ENCODE measurements around the gene LEKR1.
"Not testable (repeated sequence)": the region's sequence is repeated elsewhere in the genome, so short reads cannot be mapped to it uniquely, and the experiment has no call there.

Gene LEKR1

DNA sequence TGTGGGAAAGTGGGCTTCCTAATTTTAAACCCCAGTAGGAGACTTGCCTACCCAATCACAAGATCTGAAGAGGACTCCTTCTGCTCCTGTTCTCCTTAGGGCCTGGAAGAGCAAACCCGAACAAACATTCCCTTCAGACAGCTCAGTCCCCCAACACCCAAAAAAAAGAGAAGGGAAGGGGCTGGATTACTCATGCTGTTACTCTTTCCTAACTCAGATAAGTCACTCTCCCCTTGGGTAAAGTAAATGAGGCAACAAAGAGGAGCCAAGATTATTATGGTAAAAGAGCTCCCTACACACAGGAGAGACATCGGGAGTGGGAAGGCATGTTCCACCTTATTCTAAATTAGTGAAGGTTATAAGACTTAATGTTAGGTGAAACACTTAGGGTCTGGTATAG lies 18.1 kb upstream of the LEKR1 start:
- no peak for DNase-seq

DNA sequence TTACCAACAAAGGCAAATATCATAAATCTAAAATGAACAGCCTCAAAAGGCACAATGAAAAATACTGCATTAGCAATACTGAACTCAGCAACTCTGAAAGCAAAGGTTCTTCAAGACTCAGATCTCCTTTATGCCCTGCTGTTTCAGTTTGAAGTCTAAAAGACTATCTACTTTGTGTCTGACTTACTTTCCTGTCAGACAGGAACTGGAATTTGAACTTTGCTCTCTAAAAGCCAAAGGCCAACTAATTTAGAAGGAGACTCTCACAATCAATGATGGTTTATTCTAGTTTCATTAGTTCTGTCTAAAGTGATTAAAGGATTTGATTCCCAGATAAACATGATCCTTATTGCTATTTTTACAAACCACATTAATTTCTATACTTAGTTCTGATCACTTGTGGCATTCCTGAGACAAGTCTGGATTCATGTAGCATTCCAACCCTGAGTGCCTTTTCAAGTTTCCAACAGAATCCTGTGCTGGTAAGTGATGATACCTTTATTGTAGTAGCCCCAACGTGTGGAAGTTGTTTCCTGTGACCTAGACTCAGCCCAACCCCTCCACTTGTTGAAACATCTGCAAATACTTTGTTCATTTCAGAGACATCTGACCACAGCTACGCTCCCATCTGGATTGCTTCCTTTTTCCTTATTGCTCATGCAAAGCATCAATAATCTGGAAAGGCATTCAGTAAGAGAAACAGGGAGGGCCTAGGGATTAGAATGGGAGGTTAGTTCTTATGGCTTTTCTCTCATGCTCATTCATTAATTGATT lies 14.9 kb upstream of the LEKR1 start:
- no peak for DNase-seq

DNA sequence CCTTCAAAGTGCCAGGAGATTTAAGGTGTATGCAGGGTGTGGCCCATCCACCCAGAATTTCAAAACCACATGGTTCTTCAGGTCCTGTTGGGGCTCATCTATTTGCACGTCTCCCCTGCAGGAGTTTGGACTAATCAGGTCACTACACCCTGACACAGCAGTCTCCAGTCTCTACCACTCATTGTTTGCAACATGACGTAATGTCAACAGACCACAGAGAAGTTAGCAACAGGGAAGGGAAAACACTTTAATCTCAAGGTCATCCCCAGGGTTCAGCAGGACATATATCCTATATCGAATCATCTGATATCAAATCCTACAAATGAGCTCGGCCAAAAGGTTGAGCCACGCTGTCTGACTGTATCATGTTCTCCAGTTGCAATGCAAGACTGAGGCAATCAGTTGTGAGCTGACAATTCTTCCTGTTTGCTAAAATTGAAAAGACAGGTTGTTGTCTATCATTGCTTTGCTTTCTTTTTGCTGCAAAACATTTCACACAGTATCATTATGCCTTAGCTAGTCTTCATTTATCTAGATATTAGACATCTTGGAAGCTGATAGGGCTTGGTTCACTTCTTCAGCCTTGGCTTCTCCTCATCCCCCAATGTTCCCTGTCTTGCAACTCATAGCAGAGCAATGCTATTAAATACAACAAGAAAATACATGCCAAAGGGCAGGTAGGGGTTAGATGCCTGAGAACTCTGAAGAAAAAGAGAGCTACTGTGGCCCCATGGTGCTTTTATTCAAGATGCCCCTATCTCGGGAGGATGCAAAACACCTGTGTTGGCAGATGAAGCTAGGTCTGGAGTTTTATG lies 13.4 kb upstream of the LEKR1 start:
- no peak for DNase-seq

DNA sequence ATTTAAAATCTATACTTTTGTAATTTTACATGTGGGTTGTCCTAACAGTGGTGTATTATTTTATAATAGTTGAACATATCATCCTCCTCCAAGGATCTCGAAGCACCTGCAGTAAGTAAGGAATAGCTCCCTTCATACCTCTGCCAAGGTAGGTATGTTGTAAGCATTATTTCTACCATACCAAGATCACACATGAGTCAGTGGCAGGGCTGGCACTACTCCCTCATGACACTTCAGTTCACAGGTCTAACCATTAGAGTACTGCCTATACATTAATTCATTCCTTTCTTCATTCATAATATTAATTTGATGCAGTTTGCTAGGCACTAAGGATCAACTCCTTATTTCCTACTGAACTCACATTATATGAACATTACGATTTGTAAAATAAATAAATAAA lies 11.9 kb upstream of the LEKR1 start:
- DNase-seq, result no peak

DNA sequence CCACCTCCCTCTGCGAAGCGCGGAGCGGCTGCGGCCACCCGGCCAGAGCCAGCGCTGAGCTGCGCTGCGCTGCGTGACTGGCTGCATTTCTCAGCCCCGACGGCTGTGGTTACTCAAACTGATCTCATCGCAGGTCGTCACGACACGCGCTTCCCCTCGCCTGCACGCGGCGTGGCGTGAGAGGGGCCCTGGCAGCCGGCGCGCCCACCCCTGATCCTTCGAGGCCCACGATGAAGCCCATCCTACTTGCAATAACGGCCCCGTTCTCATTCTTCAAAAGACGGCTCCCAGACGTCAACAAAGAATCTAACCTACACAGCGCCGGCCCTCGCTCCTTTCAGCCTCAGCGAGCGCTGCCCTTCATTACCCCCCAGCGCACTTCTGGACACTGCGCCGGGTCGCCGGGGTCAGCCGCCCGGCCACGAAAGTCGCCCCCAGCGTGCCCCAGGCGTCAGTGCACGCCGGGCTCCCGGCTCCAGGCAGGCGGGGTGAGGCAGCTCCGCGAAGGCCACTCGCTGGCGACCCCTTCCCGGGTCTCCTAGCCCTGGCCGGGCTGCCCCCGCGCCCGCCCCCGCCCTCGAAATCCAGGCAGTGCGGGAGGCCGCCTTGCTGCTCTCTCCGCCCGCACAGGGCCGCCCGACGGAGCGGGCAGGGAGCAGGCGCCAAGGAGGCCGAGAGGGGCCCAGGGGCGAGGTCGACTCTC lies 9.9 kb upstream of the LEKR1 start:
- no peak for DNase-seq

DNA sequence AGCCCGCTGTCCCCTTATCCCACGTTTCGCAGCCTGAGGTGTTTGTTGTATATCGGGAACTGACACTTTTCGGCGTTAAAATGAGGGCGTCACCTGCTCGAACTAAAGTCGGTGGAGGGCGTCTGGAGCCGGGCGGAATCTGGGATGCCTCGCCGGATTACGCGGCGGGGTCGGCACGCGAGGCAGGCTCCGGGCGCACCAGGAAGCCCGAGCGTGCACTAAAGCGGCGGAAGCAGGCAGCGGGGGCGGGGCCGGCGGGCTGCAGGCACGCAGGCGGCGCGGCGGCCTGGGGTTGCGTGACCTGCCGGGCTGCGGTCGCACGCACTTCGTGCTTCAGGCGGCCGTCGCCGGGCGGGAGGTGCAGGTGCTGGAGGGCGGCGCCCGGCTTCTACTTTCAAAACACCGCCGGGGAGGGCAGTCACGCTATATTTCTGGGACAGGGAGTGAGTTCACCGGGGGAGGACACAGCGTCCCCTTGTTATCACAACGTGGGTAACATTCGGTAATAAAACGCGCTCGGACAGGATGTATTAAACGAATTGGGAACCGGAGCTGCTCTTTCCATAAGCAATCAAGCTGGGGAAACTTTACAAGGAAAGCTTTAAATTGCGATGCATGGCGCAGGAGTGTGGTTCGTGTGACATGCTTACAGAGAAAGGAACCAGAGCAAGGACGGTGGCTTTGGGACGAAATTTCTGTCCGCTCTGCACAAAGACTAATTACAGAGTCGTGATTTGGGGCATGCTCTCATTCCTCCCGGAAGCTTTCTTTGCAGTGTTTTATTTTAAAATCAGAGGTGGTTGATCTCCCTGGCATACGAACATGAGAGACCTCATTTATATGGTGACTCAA lies 9.1 kb upstream of the LEKR1 start:
- DNase-seq, result peak in 1 of 2 experiments; percentile 42

DNA sequence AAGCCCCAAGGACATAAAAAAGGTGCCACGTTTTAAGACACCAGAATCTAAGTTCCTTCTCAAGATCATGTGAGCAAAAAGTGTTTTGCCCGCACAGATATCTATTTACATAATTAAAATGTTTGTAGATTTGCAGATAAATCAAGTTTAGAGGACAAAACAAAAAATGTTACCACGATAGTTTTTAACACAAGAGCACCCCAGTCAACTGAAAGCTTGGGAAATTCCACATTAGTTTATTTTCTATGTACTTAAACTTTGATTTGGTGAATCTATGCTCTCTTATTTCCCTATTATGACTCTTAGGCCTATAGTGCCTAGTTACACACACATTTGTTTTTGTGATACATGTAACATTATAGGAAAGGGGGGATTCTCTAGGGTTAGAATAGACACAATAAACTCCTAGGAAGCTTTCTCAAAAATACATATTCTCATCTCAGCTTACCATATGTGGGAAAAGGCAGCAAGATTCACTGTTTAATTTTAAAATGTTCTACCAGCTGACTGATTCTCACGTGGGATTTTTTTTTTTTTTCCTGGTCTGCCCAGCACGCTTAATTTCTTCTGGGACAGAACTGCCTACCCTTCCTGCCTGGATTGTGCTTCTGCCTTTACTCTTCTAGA lies 8.4 kb upstream of the LEKR1 start:
- no peak for DNase-seq

DNA sequence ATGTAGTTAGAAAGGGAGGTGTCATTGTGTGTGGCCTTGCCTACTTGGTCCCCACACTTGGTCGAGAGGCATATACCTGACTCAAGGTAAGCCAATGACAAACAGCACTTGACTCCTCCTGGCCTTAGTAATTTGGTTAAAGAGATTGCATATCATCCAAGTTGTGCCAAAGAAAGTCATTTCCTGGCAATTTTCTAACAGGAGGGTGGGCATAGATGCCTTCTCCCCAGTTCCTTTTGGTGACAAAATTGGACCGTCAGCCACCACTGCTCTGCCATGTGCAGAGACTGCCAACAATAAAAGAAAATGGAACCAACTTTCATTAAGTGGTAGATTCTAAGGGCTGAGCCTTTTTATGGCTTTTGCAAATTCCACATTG lies 7.9 kb upstream of the LEKR1 start:
- no peak for DNase-seq

DNA sequence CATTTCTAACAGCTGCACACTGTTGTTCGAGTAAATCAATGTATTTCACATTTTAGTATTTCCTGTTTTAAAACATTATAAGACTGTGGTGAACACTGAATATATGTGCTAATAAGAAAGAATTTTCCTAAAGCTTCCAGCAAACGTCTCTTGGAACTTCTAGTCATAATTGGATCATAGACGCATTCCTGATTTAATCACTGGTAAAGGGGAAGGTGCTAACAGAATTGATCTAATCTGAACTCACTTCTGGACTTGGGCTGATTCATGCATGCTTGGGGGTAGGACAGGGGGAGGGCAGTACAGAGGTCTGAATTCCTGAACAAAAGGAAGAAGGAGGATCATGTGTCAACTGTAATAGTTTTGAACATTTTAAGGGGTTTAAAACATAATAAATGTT lies 7.3 kb upstream of the LEKR1 start:
- DNase-seq, result no peak

DNA sequence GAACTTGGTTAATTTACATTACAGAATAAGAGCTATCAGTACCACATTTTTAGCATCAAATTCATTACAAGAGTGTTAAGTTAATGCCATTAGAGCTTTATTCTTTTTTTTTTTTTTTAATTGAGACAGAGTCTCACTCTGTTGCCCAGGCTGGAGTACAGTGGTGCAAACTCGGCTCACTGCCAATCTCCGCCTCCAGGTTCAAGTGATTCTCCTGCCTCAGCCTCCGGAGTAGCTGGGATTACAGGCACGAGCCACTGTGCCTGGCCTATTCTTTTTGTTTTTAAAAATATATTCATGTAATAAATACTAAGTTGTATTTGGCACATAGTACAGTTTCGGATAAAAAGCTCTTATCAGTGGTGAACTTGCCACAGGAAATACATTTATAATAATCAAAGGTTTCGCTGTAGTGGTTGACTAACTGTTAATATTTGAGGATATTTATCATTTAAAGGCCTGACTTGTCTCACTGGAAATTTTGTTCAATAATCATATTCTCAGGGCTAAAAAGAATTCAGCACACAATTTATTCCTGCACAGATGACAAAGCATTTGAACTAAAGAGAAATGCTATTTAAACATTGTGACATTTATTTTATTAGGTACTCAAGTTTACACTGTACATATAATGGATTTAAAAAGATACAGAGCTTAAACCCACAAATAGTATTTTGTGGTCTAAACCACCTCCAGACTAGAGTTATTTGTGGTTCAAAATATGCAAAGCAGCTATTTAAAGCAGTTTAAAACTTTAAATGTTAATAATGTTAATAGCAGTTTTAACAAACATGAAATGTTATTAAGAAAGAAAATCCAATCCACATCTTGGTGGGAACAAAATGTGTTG lies 6.1 kb upstream of the LEKR1 start:
- DNase-seq, result no peak

DNA sequence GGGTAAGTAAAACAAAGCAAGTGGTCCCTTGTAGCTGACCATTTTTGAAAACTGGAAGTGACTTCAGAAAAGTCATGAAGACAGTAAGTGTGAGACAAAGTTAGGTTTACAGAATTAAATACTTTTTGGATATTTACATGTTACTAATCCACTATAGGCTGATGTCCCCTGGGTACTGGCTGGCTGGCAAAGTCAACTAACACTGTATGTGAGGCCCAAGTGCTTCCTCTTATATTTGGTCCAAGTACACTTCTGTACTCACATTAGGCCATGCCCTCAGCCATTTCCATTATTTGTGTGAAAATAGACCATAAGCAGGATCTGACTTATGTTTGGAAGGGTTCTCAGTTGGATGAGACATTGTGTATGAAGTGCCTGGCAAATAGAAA lies 5.5 kb upstream of the LEKR1 start:
- DNase-seq, result no peak

DNA sequence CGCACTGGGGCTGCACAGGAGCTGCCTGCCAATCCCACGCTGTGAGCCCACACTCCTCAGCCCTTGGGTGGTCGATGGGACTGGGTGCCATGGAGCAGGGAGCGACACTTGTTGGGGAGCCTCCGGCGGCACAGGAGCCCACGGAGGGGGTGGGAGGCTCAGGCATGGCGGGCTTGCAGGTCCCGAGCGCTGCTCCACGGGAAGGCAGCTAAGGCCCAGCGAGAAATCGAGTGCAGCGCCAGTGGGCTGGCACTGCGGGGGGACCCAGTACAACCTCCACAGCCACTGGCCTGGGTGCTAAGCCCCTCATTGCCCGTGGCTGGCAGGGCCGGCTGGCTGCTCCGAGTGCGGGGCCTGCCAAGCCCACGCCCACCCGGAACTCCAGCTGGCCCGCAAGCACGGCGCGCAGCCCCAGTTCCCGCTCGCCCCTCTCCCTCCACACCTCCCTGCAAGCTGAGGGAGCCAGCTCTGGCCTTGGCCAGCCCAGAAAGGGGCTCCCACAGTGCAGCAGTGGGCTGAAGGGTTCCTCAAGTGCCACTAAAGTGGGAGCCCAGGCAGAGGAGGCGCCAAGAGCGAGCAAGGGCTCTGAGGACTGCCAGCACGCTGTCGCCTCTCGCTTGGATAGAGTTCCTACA lies 3.4 kb upstream of the LEKR1 start:
- not testable (repeated sequence) for DNase-seq

DNA sequence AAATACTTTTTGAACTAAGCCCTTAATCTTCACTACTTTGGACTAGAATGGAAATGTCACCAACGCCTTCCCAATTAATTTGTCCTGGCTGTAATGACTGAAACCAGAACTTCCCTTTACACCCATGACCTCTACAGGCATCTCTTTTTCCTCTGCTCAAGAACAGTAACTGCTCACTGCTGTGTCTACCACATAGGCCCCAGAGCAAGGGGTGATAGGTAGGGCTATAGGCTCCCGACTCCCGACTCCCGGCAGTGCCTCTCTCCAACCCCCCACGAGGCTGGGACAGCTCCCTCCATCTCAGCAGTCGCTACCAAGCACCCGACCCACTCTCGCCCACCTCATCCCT lies 384 bp upstream of the LEKR1 start:
- no peak for DNase-seq

DNA sequence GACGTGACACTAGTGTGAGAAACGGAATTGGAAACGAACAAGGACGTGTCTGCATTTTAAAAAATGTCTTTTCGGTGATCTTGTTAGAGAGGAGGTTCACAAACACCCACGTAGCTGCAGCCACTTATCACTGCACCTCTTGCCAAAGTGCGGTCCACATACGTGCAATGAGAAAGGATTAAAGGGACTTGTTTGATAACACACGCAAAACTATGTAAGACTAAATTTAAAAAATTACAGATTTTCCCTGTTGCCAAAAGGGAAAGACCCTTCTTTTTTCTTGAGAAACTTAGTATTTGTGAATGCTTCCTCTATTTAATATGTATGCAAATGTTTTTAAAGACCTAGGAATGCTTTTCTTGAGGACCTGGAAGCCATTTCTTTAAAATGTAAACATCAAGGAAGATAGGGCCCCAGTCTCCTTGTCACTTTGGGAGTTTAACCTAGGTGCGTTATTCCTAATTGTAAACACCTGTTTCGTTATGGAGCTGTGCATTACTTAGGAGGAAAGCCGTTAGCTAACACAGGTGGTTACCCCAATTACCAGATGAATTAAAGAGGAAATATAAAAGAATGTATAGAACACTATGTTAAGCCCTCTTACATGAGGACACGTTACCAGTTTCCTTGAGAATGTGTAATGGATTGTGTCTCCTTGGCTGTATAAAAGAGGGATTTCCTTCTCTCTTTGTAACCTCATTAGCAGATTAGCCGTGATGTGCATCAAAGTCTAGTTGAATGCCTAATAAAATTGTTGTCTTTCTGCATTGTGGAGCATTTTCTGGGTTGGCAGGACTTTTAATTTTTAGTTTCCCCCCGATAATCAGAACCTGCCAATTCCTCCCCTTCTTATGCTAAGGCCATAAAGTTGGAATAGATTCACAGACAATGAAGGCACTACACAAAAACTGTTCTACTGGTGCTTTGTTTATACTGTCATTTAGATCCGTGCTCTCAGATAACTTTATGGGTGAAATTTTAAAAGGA lies 1.0 kb downstream of the LEKR1 start:
- no peak for DNase-seq

DNA sequence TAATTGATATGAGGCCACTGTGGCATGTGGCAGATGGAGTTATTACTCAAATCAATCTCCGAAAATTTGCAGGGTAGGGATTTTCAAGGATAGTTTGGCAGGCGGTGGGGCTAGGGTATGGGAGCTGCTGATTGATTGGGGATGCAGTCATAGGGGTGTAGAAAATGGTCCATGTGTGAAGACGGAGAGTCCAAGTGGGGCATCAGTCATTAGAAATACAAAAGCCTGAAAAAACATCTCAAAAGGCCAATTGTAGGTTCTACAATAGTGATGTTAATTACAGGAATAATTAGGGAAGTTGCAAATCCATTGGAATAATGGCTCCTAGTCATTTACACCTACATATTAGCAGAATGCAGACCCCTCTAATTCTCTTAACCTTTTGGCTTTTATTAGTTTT lies 4.9 kb downstream of the LEKR1 start:
- no peak for DNase-seq

DNA sequence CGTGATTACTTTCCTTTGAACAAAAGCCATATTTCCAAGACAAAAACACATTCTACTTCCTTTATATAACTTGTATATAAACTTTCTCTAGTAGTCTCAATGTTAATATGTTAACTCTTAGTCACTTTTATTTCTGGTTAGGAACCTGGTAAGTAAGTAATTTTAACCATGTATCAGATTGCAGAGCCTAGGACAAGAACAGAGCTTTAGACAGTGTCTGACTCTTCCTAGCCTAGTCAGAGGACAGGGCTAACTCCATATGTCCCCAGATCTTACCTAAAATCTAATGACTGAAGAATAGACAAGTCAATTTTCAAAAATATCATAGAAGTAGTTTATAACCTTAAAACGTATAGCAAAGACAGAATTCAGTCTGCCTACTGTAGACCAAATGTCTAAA lies 8.3 kb downstream of the LEKR1 start:
- no peak for DNase-seq

DNA sequence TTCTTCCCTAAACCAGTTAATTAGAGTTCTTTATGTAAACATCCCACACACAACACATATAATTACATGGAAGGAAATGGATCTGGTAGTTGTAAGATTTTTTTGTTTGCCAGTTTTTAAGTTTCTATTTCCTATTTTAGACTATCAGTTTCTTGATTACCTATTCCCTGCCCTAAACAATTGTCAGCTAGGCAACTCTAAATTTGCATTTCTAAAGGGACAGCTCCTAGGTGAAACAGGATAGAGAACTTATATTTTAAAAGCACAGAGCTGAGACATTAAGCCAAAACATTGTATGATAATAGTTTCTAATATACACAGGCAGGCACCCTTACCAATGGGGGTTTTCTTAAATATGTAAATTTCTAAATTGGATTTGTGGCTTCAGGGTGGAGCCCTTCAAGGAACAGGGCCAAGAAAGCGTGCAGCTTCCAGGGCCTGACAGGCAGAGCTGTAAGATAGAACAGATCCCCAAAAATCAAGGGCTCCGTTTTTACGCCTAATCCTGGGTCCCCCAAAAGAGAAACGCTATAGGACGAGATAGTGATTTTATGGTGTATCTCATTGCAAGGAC lies 8.9 kb downstream of the LEKR1 start:
- DNase-seq, result no peak

DNA sequence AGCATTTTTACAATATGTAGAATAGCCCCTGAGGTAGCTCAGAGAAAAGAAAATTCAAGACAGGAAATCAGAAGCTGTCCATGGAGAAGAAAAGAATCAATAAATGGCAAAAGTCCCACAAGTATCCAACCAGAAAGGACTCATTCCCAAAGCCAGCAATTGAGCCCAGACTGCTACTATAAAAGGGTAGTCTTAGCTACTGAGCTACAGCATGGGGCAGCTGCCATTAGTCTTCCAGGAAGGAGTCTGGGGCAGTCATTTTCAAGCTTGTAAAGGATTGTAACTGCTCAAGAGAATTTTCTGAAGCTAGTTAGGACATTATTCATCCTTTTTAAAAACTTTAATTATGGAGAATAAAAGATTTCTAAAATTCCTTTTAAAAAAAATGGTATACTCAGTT lies 10.5 kb downstream of the LEKR1 start:
- no peak for DNase-seq

DNA sequence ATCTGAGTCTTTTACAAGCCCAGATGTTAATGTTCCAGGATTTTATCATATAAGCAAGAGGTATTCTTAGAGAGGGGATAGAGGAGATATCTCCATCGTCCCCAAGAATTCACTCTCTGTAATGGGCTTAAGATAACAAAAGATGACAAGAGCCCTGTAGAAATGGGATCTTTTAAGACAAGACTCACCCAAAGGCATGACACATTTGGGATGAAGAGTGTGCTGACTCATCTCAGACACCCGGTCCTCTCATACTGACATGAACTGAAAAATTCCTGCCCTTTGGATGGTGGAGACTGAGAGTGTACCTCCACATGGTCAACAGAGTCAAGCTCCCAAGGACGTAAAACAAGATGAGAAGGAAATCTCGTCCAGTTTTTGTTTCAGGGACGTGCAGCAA lies 11.0 kb downstream of the LEKR1 start:
- no peak for DNase-seq
